HG02981 (cell line): Measurements from ENCODE around the gene LTBP1.
A peak's percentile ranks its signal among the peaks of the same experiment; 100 is the strongest.
"Not testable (repeated sequence)": the region's sequence is repeated elsewhere in the genome, so short reads cannot be mapped to it uniquely, and the experiment has no call there.

Experiments used
- ATAC-seq: cut with Tn5 transposase; IDR thresholded peaks from one replicate; pipeline ENCODE4 v1.9.1; 2021; ENCODE audit warnings: mild to moderate bottlenecking, moderate library complexity; ENCODE audit not compliant: unreplicated experiment

Gene LTBP1

GRCh38 chr2:32946314-32947075 is at the start of gene LTBP1:
Gene LTBP1, plus strand, starts transcription at chr2:32946953. Its CDS starts 372 bp downstream, at chr2:32947325.
- peak; percentile 70 for ATAC-seq

- no peak for ATAC-seq
Observed at GRCh38 chr2:32900246-32900973, 46.3 kb upstream of the LTBP1 start.

GRCh38 chr2:32901313-32901712 is 45.4 kb upstream of the LTBP1 start:
- no peak for ATAC-seq

- no peak for ATAC-seq
Observed at GRCh38 chr2:32902174-32902573, 44.6 kb upstream of the LTBP1 start.

- ATAC-seq: no peak
Observed at GRCh38 chr2:32902986-32903385, 43.8 kb upstream of the LTBP1 start.

- ATAC-seq: no peak
Observed at GRCh38 chr2:32904074-32904473, 42.7 kb upstream of the LTBP1 start.

- no peak for ATAC-seq
Observed at GRCh38 chr2:32904751-32905150, 42.0 kb upstream of the LTBP1 start.

GRCh38 chr2:32905270-32905669 is 41.5 kb upstream of the LTBP1 start:
- no peak for ATAC-seq

- ATAC-seq: peak; percentile 89
Observed at GRCh38 chr2:32910883-32911598, 35.7 kb upstream of the LTBP1 start.

- ATAC-seq: no peak
Observed at GRCh38 chr2:32915694-32916093, 31.1 kb upstream of the LTBP1 start.

- ATAC-seq: no peak
Observed at GRCh38 chr2:32918774-32919173, 28.0 kb upstream of the LTBP1 start.

- not testable (repeated sequence) for ATAC-seq
Observed at GRCh38 chr2:32919901-32920300, 26.9 kb upstream of the LTBP1 start.

- not testable (repeated sequence) for ATAC-seq
Observed at GRCh38 chr2:32921486-32921885, 25.3 kb upstream of the LTBP1 start.

GRCh38 chr2:32922501-32922900 is 24.3 kb upstream of the LTBP1 start:
- ATAC-seq: no peak

- ATAC-seq: no peak
Observed at GRCh38 chr2:32923109-32923508, 23.6 kb upstream of the LTBP1 start.

- ATAC-seq: no peak
Observed at GRCh38 chr2:32925283-32925815, 21.4 kb upstream of the LTBP1 start.

GRCh38 chr2:32925976-32926707 is 20.6 kb upstream of the LTBP1 start:
- ATAC-seq: no peak

GRCh38 chr2:32926708-32927084 is 20.1 kb upstream of the LTBP1 start:
- ATAC-seq: no peak

GRCh38 chr2:32930436-32930835 is 16.3 kb upstream of the LTBP1 start:
- no peak for ATAC-seq

- ATAC-seq: no peak
Observed at GRCh38 chr2:32931519-32931918, 15.2 kb upstream of the LTBP1 start.
